Measurements from ENCODE around the gene BTN1A1. TPM values are rescaled to one million over a fixed set of nuclear protein-coding genes. Genes with fewer than 3 reads are reported as not detected.
A peak's percentile ranks its signal among the peaks of the same experiment; 100 is the strongest.

BTN1A1 gene
- polyA plus RNA-seq, 3 donors = not detected

GRCh38 chr6:26552640-26553188 lies 52.6 kb downstream of the BTN1A1 start:
- peak overlapping the region; percentile 2 to 81 (median 78) for H3K4me3 ChIP-seq (replicated peaks in 1 of 3; ENCODE audit: low read depth in 2 of 3, low read length in 3 of 3)
- H3K27me3 ChIP-seq (ENCODE audit: control insufficient read depth in 2 of 2, insufficient read depth in 2 of 2, low read length in 2 of 2) = no peaks in the 10 kb centered on the region
- no peak for DNase-seq
- Mint-ChIP-seq H3K36me3 (no peaks in the 10 kb centered on the region), H3K27ac (no peak overlapping the region), H3K4me1 (peaks cover 13% of the 10 kb centered on the region), H3K27me3 (ENCODE audit: low read depth in 3 of 3) (peaks cover 2 to 8% (median 3%) of the 10 kb centered on the region in 3 donors), H3K4me3 (no peak overlapping the region), H3K9me3 (peaks cover 0 to 2% (median 0%) of the 10 kb centered on the region in 7 donors)
- H3K9me3 ChIP-seq (replicated peaks in 1 of 2; ENCODE audit: control insufficient read depth in 1 of 2, insufficient read depth in 1 of 2, low read length in 2 of 2) = no peaks in the 10 kb centered on the region
- intact Hi-C loops (cut with micrococcal nuclease) = loop anchor here in 1 of 2 donors (2.0 to 10.0 kb wide), 3 partner anchors 14 to 1202 kb away; partner anchors contain the start of gene HMGN4
- 31% methylated on average over 7 of the region's 11 CpGs for WGBS (ENCODE audit: insufficient coverage)
- no peak overlapping the region for H3K27ac ChIP-seq (ENCODE audit: low read depth in 1 of 2, low read length in 2 of 2)
- no peaks in the 10 kb centered on the region for H3K36me3 ChIP-seq (replicated peaks in 1 of 2; ENCODE audit: control insufficient read depth in 1 of 2, insufficient read depth in 2 of 2, low read length in 2 of 2)
- no peaks in the 10 kb centered on the region for H4K20me1 ChIP-seq (ENCODE audit: insufficient read depth, low read length)
- no peak overlapping the region for H3K9ac ChIP-seq (ENCODE audit: insufficient read depth, low read length, poor library complexity, severe bottlenecking)
- no peak for TF ChIP-seq CTCF (IDR thresholded peaks at IDR 0.05)
- peaks cover 39 to 40% of the 10 kb centered on the region in 2 donors for H3K4me1 ChIP-seq (ENCODE audit: control insufficient read depth in 1 of 2, insufficient read depth in 2 of 2, low read length in 2 of 2)
- peak overlapping the region; percentile 74 for H3K4me2 ChIP-seq (replicated peaks; ENCODE audit: extremely low read depth, low read length, poor library complexity, severe bottlenecking)
- H3K79me2 ChIP-seq (ENCODE audit: insufficient read depth, low read length) = no peaks in the 10 kb centered on the region
- peak overlapping the region; percentile 39 for H2AFZ ChIP-seq (ENCODE audit: insufficient read depth, low read depth, low read length, poor library complexity, severe bottlenecking)

DNA sequence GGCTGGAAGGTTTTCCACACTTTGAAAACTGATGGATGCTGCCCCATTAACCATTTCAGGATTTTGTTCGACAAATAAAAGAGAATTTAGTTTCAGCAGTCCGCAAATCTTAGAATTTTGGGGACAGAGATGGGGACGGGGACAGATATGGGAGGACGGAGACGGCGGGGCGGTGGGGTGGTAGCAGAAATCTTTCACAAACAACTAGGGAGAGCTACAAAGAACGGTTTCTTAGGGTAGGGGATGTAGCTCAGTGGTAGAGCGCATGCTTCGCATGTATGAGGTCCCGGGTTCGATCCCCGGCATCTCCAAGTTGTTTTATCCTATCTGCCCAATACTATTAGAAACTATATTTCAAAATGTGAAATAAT lies 53.1 kb downstream of the BTN1A1 start:
- no peak overlapping the region for H3K27ac Mint-ChIP-seq
- peaks cover 2 to 8% (median 3%) of the 10 kb centered on the region in 3 donors for H3K27me3 Mint-ChIP-seq (ENCODE audit: low read depth in 3 of 3)
- DNase-seq = peak; percentile 59 to 74 (median 64)
- Histone ChIP-seq H3K79me2 (ENCODE audit: insufficient read depth, low read length) (no peaks in the 10 kb centered on the region), H3K36me3 (replicated peaks in 1 of 2; ENCODE audit: control insufficient read depth in 1 of 2, insufficient read depth in 2 of 2, low read length in 2 of 2) (no peaks in the 10 kb centered on the region), H2AFZ (ENCODE audit: insufficient read depth, low read depth, low read length, poor library complexity, severe bottlenecking) (peak overlapping the region; percentile 39), H3K4me2 (replicated peaks; ENCODE audit: extremely low read depth, low read length, poor library complexity, severe bottlenecking) (peak overlapping the region; percentile 74), H3K9ac (ENCODE audit: insufficient read depth, low read length, poor library complexity, severe bottlenecking) (no peak overlapping the region), H3K4me3 (replicated peaks in 1 of 3; ENCODE audit: low read depth in 2 of 3, low read length in 3 of 3) (peak overlapping the region; percentile 41 to 81 (median 78)), H3K27me3 (ENCODE audit: control insufficient read depth in 2 of 2, insufficient read depth in 2 of 2, low read length in 2 of 2) (no peaks in the 10 kb centered on the region), H3K9me3 (replicated peaks in 1 of 2; ENCODE audit: control insufficient read depth in 1 of 2, insufficient read depth in 1 of 2, low read length in 2 of 2) (no peaks in the 10 kb centered on the region), H3K4me1 (ENCODE audit: control insufficient read depth in 1 of 2, insufficient read depth in 2 of 2, low read length in 2 of 2) (peaks cover 39 to 40% of the 10 kb centered on the region in 2 donors), H3K27ac (ENCODE audit: low read depth in 1 of 2, low read length in 2 of 2) (peak overlapping the region in 1 of 2 donors; percentile 21), H4K20me1 (ENCODE audit: insufficient read depth, low read length) (no peaks in the 10 kb centered on the region)
- no peak for TF ChIP-seq CTCF (IDR thresholded peaks at IDR 0.05)
- 0% methylated on average over 5 of the region's 13 CpGs for WGBS (ENCODE audit: insufficient coverage)
- H3K4me1 Mint-ChIP-seq = peaks cover 13% of the 10 kb centered on the region
- H3K36me3 Mint-ChIP-seq = no peaks in the 10 kb centered on the region
- H3K9me3 Mint-ChIP-seq = peaks cover 0 to 2% (median 0%) of the 10 kb centered on the region in 7 donors
- intact Hi-C loops (cut with micrococcal nuclease) = loop anchor here in 1 of 2 donors (2.0 to 10.0 kb wide), 3 partner anchors 14 to 1202 kb away; partner anchors contain the start of gene HMGN4
- no peak overlapping the region for H3K4me3 Mint-ChIP-seq

Data from CD14-positive monocyte (primary cell).